MM.1S (cell line): Measurements from ENCODE around the gene LGALS9B.
"Not testable (repeated sequence)": the region's sequence is repeated elsewhere in the genome, so short reads cannot be mapped to it uniquely, and the experiment has no call there.

Experiments used
- CTCF ChIP-seq: fragments of 300-600 bp; sonication (generic); IDR thresholded peaks from 2 replicates; pipeline ENCODE4 v1.5.1; 2016; ENCODE audit warnings: antibody characterized with exemption, low read length, mixed read lengths
- EZH2 ChIP-seq: fragments of 300-600 bp; sonication (generic); optimal IDR thresholded peaks from 2 replicates; pipeline ENCODE3; 2017; ENCODE audit warnings: low read depth, mild to moderate bottlenecking, antibody characterized with exemption, low read length, mixed read lengths

GRCh38 chr17:20467447-20467846 lies at the start of gene LGALS9B:
- not testable (repeated sequence) for TF ChIP-seq CTCF, EZH2
